ENCODE results near the gene PADI1.
"Not testable (repeated sequence)": the region's sequence is repeated elsewhere in the genome, so short reads cannot be mapped to it uniquely, and the experiment has no call there.

PADI1 gene

DNA sequence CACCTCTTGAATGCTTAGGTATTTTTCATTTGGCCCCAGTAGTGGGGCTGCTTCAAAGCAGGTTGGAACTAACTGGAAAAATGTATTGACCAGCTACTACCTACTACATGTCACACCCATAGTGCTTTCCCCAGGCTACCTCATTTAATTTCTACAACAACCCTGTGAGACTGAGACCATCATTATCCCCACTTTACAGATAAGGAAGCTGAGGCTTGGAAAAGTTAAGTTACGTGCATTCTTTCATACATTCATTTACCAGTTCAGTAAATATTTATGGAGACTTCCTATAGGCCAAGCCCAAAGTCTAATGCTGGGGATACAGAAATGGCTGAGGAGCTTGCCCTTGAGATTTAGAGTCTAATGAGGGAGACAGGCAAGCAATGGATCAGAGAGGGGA is 29.5 kb downstream of the PADI1 start:
- TF ChIP-seq, protein P1, sequence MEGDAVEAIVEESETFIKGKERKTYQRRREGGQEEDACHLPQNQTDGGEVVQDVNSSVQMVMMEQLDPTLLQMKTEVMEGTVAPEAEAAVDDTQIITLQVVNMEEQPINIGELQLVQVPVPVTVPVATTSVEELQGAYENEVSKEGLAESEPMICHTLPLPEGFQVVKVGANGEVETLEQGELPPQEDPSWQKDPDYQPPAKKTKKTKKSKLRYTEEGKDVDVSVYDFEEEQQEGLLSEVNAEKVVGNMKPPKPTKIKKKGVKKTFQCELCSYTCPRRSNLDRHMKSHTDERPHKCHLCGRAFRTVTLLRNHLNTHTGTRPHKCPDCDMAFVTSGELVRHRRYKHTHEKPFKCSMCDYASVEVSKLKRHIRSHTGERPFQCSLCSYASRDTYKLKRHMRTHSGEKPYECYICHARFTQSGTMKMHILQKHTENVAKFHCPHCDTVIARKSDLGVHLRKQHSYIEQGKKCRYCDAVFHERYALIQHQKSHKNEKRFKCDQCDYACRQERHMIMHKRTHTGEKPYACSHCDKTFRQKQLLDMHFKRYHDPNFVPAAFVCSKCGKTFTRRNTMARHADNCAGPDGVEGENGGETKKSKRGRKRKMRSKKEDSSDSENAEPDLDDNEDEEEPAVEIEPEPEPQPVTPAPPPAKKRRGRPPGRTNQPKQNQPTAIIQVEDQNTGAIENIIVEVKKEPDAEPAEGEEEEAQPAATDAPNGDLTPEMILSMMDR (IDR thresholded peaks at IDR 0.05; ENCODE audit: borderline replicate concordance, control extremely low read depth, extremely low read depth, insufficient read depth, missing control alignments), result no peak
- in situ Hi-C loops (cut with MboI; ENCODE audit: low sequenced_read_pairs, unreplicated experiment), result loop anchor here (5.0 kb wide), 1 partner anchor 107 kb away; no protein-coding TSS in a partner anchor
- no peak for DNase-seq (ENCODE audit: low spot score)

DNA sequence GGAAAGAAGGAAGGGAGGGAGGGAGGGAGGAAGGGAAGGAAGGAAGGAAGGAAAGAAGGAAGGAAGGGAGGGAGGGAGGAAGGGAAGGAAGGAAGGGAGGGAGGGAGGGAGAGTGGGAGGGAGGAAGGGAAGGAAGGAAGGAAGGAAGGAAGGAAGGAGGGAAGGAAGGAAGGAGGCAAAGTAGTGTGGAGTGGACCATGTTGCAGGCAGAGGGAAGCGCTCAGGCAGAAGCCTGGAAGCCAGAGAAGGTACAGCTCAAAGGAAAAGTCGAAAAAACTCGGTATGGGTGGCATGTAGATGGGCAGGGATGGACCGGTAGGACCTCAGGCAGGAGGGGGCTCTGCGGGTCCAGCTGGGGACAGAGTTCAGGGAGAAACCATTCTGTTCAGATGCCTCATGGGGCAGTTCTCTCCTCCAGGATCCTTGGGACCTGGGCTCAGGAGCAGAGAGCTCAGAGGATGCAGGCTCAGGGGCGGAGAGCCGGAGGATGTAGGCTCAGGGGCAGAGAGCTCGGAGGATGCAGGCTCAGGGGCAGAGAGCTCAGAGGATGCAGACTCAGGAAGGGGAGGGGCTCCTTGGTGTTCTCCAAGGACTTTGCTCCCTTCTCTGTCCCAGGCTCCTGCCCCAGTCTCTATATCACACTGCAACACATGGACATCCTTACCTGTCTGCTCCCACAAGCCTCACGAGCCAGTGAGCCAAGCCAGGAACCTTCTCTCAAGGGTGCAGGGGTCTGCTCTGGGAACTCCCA is 30.4 kb downstream of the PADI1 start:
- TF ChIP-seq, protein P1 (IDR thresholded peaks at IDR 0.05; ENCODE audit: borderline replicate concordance, control extremely low read depth, extremely low read depth, insufficient read depth, missing control alignments), result no peak
- in situ Hi-C loops (cut with MboI; ENCODE audit: low sequenced_read_pairs, unreplicated experiment), result no loop called here
- no peak for DNase-seq (ENCODE audit: low spot score)

DNA sequence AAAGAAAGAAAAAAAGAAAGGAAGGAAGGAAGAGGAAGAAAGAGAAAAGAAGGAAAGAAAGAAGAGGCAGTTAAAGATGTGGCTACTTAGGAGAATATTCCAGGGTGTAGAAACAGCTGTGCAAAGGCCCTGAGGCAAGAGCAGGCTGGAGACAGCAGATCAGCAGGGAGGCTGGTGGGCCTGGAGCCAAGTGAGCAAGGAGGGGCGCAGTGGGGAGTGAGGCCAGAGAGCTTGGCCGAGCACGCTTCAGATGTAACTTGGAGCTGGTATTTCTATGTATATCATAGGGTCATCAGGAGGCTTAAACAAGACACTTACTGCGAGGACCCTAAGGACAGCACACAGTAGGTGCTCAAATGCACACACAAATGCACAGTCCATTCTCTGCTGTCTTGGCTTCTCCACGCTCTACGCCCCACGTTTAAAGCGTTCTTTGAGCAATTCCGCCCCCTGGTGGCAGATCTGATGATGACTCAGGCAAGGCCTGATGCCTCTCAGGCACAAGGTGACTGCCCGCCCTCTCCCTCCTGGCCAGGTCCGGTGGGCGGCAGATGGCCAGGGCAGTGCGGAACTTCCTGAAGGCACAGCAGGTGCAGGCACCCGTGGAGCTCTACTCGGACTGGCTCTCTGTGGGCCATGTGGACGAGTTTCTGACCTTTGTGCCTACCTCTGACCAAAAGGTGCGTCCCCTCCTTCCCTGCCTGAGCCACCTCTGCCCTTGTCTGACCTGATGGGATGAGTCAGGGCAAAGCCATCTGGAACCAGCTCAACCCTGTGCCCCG is 32.0 kb downstream of the PADI1 start:
- peak; percentile 91 for DNase-seq (ENCODE audit: low spot score)
- TF ChIP-seq, protein P1 (IDR thresholded peaks at IDR 0.05; ENCODE audit: borderline replicate concordance, control extremely low read depth, extremely low read depth, insufficient read depth, missing control alignments), result peak; percentile 83
- in situ Hi-C loops (cut with MboI; ENCODE audit: low sequenced_read_pairs, unreplicated experiment), result no loop called here

DNA sequence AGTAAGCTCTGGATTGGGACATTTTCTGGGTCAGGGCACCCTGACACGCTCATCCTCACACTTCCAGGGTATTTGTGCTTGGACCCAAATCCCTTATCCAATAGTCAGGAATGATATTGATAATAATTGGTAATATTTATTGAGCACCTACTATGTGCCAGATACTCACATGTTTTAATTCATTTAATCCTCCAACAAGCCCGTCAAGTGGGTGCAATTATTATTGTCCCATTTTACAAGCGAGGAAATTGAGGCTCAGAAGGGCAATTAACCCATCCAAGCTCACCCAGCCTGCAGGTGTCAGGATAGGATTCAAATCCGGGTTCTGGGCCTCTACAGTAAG is 32.6 kb downstream of the PADI1 start:
- in situ Hi-C loops (cut with MboI; ENCODE audit: low sequenced_read_pairs, unreplicated experiment), result no loop called here
- DNase-seq (ENCODE audit: low spot score), result no peak
- TF ChIP-seq, protein P1 (IDR thresholded peaks at IDR 0.05; ENCODE audit: borderline replicate concordance, control extremely low read depth, extremely low read depth, insufficient read depth, missing control alignments), result no peak

DNA sequence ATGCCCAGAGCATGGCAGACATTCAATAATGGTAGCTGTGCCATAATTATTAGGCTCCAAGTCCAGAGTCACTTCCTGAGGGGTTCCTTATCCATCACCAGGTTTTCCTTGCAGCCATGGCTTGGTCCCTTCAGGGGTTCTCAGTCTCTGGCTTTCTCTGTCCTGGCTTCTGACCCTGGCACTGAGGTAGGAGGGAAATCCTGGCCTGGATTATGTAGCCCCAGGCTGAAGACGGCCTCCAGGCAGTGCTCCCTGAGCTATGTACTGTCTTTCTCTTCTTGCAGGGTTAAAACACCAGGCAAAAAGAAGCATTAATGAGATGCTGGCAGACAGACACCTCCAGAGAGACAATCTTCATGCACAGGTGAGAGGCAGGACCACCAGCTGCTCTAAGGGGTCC is 34.5 kb downstream of the PADI1 start:
- in situ Hi-C loops (cut with MboI; ENCODE audit: low sequenced_read_pairs, unreplicated experiment), result no loop called here
- DNase-seq (ENCODE audit: low spot score), result peak; percentile 67

DNA sequence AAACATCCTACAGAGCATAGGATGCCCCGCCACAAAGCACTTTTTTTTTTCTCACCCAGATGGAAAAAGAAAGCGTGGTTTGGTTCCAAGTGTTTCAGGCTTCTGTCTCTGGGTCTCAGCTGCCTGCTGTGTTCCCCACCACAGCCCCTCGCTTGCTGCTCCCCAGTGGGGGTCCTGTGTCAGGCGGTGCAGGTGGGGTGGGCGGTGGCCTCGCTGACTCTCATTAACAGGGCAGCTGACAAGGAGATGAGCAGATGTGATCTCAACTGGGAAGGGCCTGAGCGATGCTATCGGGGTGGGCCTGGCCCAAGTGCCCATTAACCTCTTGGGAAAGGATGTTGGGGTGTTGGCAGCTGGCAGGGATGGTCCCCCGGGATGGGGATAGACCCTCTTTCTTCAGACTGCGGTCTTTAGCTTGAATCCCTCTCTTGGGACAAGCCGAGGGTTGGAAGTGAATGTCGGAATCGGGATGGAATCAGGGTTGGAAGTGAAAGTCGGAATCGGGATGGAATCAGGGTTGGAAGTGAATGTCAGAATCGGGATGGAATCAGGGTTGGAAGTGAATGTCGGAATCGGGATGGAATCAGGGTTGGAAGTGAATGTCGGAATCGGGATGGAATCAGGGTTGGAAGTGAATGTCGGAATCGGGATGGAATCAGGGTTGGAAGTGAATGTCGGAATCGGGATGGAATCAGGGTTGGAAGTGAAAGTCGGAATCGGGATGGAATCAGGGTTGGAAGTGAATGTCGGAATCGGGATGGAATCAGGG is 36.3 kb downstream of the PADI1 start:
- DNase-seq (ENCODE audit: low spot score); in situ Hi-C loops (cut with MboI; ENCODE audit: low sequenced_read_pairs, unreplicated experiment): not testable (repeated sequence)

More for the DNA sequence above, 34.5 kb downstream of the PADI1 start:
- TF ChIP-seq, protein P1 (IDR thresholded peaks at IDR 0.05; ENCODE audit: borderline replicate concordance, control extremely low read depth, extremely low read depth, insufficient read depth, missing control alignments), result no peak

DNA sequence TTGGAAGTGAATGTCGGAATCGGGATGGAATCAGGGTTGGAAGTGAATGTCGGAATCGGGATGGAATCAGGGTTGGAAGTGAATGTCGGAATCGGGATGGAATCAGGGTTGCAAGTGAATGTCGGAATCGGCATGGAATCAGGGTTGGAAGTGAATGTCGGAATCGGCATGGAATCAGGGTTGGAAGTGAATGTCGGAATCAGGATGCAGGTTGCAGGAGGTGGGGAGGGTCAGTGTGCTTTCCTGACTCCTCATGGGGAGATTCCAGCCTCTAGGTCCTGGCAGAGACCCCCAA is 36.8 kb downstream of the PADI1 start:
- DNase-seq (ENCODE audit: low spot score); in situ Hi-C loops (cut with MboI; ENCODE audit: low sequenced_read_pairs, unreplicated experiment): not testable (repeated sequence)

Measured in GM13976 (cell line).